GM23338 (cell line): Measurements from ENCODE around the gene KIF2A. TPM values are rescaled to one million over a fixed set of nuclear protein-coding genes. Genes with fewer than 3 reads are reported as not detected.

Source experiments
- ATAC-seq: fragments of 200-7000 bp; cut with Tn5 transposase; 3 replicates; pipeline ENCODE4 v1.9.1; 2020
- DNase-seq: peaks from one replicate; pipeline ENCODE4 v3.0.0-alpha.2; 2015; ENCODE audit warnings: low spot score
- H2AFZ ChIP-seq: fragments of 200-600 bp; sonication (generic); 2 replicates; pipeline ENCODE4 v1.8.0; 2016; ENCODE audit warnings: antibody characterized with exemption, mild to moderate bottlenecking, moderate library complexity
- H3F3A ChIP-seq: fragments of 200-600 bp; sonication (generic); replicated peaks from 2 replicates; pipeline ENCODE4 v1.8.0; 2017; ENCODE audit warnings: antibody characterized with exemption, mixed run types, low read depth
- H3K27ac ChIP-seq: fragments of 200-600 bp; sonication (generic); 2 replicates; pipeline ENCODE4 v1.6.1; 2016; ENCODE audit warnings: low read depth
- H3K27me3 ChIP-seq: fragments of 200-600 bp; sonication (generic); 2 replicates; pipeline ENCODE4 v1.8.0; 2016; ENCODE audit warnings: mild to moderate bottlenecking, mixed run types, moderate library complexity; ENCODE audit not compliant: insufficient read depth
- H3K36me3 ChIP-seq: fragments of 200-600 bp; sonication (generic); 2 replicates; pipeline ENCODE4 v1.8.0; 2016; ENCODE audit warnings: mild to moderate bottlenecking; ENCODE audit not compliant: insufficient read depth
- H3K4me1 ChIP-seq: fragments of 200-600 bp; sonication (generic); 2 replicates; pipeline ENCODE4 v1.8.0; 2016; ENCODE audit warnings: mild to moderate bottlenecking, moderate library complexity; ENCODE audit not compliant: insufficient read depth
- H3K4me2 ChIP-seq: fragments of 200-600 bp; sonication (generic); 2 replicates; pipeline ENCODE4 v1.7.1; 2017; ENCODE audit warnings: mixed run types
- H3K4me3 ChIP-seq: fragments of 200-600 bp; sonication (generic); 2 replicates; pipeline ENCODE4 v1.6.1; 2016; ENCODE audit warnings: mixed run types
- H3K79me2 ChIP-seq: fragments of 200-600 bp; sonication (generic); replicated peaks from 2 replicates; pipeline ENCODE4 v1.8.0; 2017; ENCODE audit warnings: mild to moderate bottlenecking; ENCODE audit not compliant: insufficient read depth
- H3K9me2 ChIP-seq: fragments of 200-600 bp; sonication (generic); 2 replicates; pipeline ENCODE4 v1.8.0; 2017; ENCODE audit not compliant: insufficient read depth
- H4K20me1 ChIP-seq: fragments of 200-600 bp; sonication (generic); replicated peaks from 2 replicates; pipeline ENCODE4 v1.8.0; 2017; ENCODE audit warnings: mild to moderate bottlenecking; ENCODE audit not compliant: insufficient read depth
- H3K27ac Mint-ChIP-seq: 2 replicates; pipeline ENCODE4 v1.8.0; 2020; ENCODE audit warnings: inconsistent platforms, mild to moderate bottlenecking, moderate library complexity, mixed read lengths
- H3K27me3 Mint-ChIP-seq: 3 replicates; pipeline ENCODE4 v1.8.0; 2022; ENCODE audit warnings: low read depth, mild to moderate bottlenecking, moderate library complexity, mixed read lengths, inconsistent platforms; ENCODE audit not compliant: insufficient read depth, poor library complexity
- H3K36me3 Mint-ChIP-seq: 3 replicates; pipeline ENCODE4 v1.8.0; 2021; ENCODE audit warnings: low read depth, mild to moderate bottlenecking, inconsistent platforms, moderate library complexity, mixed read lengths
- H3K4me1 Mint-ChIP-seq: 3 replicates; pipeline ENCODE4 v1.8.0; 2020; ENCODE audit warnings: mild to moderate bottlenecking, inconsistent platforms, mixed read lengths
- H3K4me3 Mint-ChIP-seq: 3 replicates; pipeline ENCODE4 v1.8.0; 2021; ENCODE audit warnings: moderate library complexity, mild to moderate bottlenecking, inconsistent platforms, mixed read lengths
- H3K9me3 Mint-ChIP-seq: 3 replicates; pipeline ENCODE4 v1.8.0; 2020; ENCODE audit warnings: moderate library complexity, mild to moderate bottlenecking, inconsistent platforms, mixed read lengths
- CREB1 ChIP-seq: fragments of 250-450 bp; sonication (Bioruptor Pico); IDR thresholded peaks from 2 replicates; pipeline ENCODE4 v1.5.0; 2020; ENCODE audit warnings: low read depth, mild to moderate bottlenecking, moderate library complexity
- CTCF ChIP-seq, 2 experiments: fragments of 200-600 bp in 1 of 2; sonication (generic) in 1 of 2; conservative IDR thresholded peaks; 2 replicates each; pipeline versions ENCODE4 v1.5.1 to v1.6.1; 2016 to 2017; ENCODE audit warnings: antibody characterized with exemption in 2 of 2, low read depth in 2 of 2, mild to moderate bottlenecking in 2 of 2, moderate library complexity in 1 of 2
- ETS1 ChIP-seq: IDR thresholded peaks from 2 replicates; pipeline ENCODE4 v1.6.1; 2016; ENCODE audit warnings: antibody characterized with exemption
- EZH2 ChIP-seq: fragments of 200-600 bp; sonication (generic); IDR thresholded peaks from one replicate; pipeline ENCODE4 v1.8.0; 2017; ENCODE audit warnings: antibody characterized with exemption, mild to moderate bottlenecking, low read depth; ENCODE audit not compliant: unreplicated experiment
- EZH2phosphoT487 ChIP-seq: fragments of 200-600 bp; sonication (generic); IDR thresholded peaks from one replicate; pipeline ENCODE4 v1.8.1; 2018; ENCODE audit warnings: antibody characterized with exemption; ENCODE audit not compliant: unreplicated experiment
- JUNB ChIP-seq: IDR thresholded peaks from one replicate; pipeline ENCODE4 v1.6.1; 2016; ENCODE audit warnings: antibody characterized with exemption; ENCODE audit not compliant: unreplicated experiment
- NANOG ChIP-seq: IDR thresholded peaks from 2 replicates; pipeline ENCODE4 v1.6.1; 2016; ENCODE audit warnings: antibody characterized with exemption, borderline replicate concordance
- POLR2AphosphoS5 ChIP-seq: IDR thresholded peaks from 2 replicates; pipeline ENCODE4 v1.6.1; 2016; ENCODE audit warnings: antibody characterized with exemption, low read depth
- REST ChIP-seq: IDR thresholded peaks from one replicate; pipeline ENCODE4 v1.6.1; 2018; ENCODE audit warnings: antibody characterized with exemption; ENCODE audit not compliant: unreplicated experiment
- STAT1 ChIP-seq: IDR thresholded peaks from one replicate; pipeline ENCODE4 v1.6.1; 2016; ENCODE audit warnings: antibody characterized with exemption; ENCODE audit not compliant: unreplicated experiment
- ZNF114 ChIP-seq: fragments of 250-450 bp; sonication (Bioruptor Pico); IDR thresholded peaks from 2 replicates; pipeline ENCODE4 v1.5.0; 2020; ENCODE audit warnings: mild to moderate bottlenecking, moderate library complexity
- ZNF331 ChIP-seq: fragments of 250-450 bp; sonication (Bioruptor Pico); IDR thresholded peaks from 2 replicates; pipeline ENCODE4 v1.5.0; 2020; ENCODE audit warnings: low read depth, mild to moderate bottlenecking, moderate library complexity
- ZNF462 ChIP-seq: fragments of 250-450 bp; sonication (Bioruptor Pico); IDR thresholded peaks from 2 replicates; pipeline ENCODE4 v1.5.0; 2020; ENCODE audit warnings: mild to moderate bottlenecking, moderate library complexity
- polyA plus RNA-seq: library from polyadenylated mRNA; unstranded; fragments of >200 nt; fragmentation: Nextera tagmentation; extraction: Ambion mirVana; gene quantifications from 2 replicates; pipeline ENCODE4 v1.2.1, GENCODE V29; 2016
- total RNA-seq: library from RNA; depleted of rRNA; stranded (reverse); fragments of >200 nt; shearing (Covaris generic); gene quantifications from 2 replicates; pipeline ENCODE4 v1.2.3, GENCODE V29; 2014

Gene KIF2A
- total and polyA plus RNA-seq, 2 experiments from 2014 or later: 120 to 122 TPM

- H2AFZ ChIP-seq: peak overlapping the region; percentile 86
- Mint-ChIP-seq H3K36me3 (peaks cover 19% of the 10 kb centered on the region), H3K9me3 (0 out of 3 replicates have a peak, but pooled peaks cover 3% of the 10 kb centered on the region), H3K4me1 (peaks cover 32% of the 10 kb centered on the region), H3K27me3 (peaks cover 8% of the 10 kb centered on the region), H3K4me3 (peak overlapping the region; percentile 70), H3K27ac (0 out of 2 replicates have a peak overlapping the region, but pooled peaks have one; percentile 36)
- H3K27ac ChIP-seq: peak overlapping the region; percentile 50; the same call in 1 of the 2 replicates
- no peak for ATAC-seq
- H3K4me3 ChIP-seq: peak overlapping the region; percentile 77
- peaks cover 26% of the 10 kb centered on the region for H4K20me1 ChIP-seq
- H3K36me3 ChIP-seq: no peaks in the 10 kb centered on the region
- H3K27me3 ChIP-seq: no peaks in the 10 kb centered on the region
- no peak for DNase-seq
- TF ChIP-seq ZNF462 (no peak), ZNF331 (CRISPR knock-in tag) (no peak), EZH2phosphoT487 (no peak), EZH2 (no peak), REST (no peak), POLR2AphosphoS5 (no peak), STAT1 (no peak), JUNB (no peak), NANOG (no peak), ZNF114 (CRISPR knock-in tag) (no peak), CREB1 (CRISPR knock-in tag) (no peak), ETS1 (no peak), CTCF (conservative IDR thresholded peaks at IDR 0.05; ENCODE audit: low read depth in 2 of 2) (no peak)
- H3K4me1 ChIP-seq: peaks cover 14% of the 10 kb centered on the region
- peak overlapping the region; percentile 84 for H3K4me2 ChIP-seq
- H3K9me2 ChIP-seq: no peaks in the 10 kb centered on the region
- peaks cover 7% of the 10 kb centered on the region for H3F3A ChIP-seq
- H3K79me2 ChIP-seq: peaks cover 36% of the 10 kb centered on the region
Observed at GRCh38 chr5:62305358-62305714, 670 bp upstream of the KIF2A start.
